Ecto neural progenitor cell (in vitro differentiated cells): ENCODE measurements around the gene CDH4.

Source experiments
- DNase-seq: peaks from one replicate; pipeline ENCODE4 v3.0.0-alpha.2; 2018; ENCODE audit warnings: low spot score

Gene CDH4

DNA sequence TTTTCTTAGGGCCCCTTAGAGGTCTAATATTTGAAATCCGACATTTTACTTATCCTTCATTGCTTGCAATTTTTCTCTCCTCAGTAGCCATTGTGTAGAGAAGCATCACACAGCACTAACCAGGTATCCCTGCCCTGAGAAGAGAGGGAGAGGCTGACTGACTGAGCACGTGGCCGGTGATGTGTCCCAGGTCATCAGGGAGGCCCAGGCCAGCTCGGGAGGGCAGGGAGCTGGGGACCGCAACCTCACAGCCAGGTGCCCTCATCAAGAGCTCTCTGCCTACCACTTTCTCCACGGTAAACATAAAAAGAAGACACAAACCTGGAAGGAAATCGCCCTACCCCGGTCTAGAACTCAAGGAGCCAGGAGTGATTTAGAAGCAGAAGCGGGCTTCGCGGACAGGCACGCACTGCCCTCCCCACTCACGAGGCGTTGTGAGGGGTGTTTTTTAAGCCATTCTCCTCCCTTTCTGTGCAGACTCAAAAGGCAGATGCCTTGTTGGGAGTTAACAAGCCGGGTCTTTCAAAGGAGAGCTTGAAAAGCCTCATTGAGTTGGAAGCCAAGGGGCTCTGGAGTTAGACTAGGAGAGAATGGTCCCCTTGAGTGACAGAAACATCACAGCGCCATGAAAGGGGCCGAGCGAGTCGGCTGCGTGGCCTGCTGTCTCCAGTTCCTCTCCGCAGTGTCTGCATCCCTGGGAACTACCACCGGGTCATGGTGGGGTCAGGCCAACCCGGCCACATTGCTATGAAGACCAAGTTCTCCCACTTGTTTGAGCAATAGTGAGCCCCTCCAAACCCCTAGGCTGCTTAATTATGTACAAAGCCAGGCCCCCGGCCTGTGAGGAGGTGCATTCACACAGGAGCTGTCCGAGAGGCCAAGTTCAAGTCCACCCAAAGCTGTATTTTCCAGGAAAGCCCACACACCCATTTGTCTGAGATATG is 285.4 kb downstream of the CDH4 start:
- no peak for DNase-seq

- DNase-seq = no peak
Measured at GRCh38 chr20:61538183-61538942, 286.3 kb downstream of the CDH4 start.

DNA sequence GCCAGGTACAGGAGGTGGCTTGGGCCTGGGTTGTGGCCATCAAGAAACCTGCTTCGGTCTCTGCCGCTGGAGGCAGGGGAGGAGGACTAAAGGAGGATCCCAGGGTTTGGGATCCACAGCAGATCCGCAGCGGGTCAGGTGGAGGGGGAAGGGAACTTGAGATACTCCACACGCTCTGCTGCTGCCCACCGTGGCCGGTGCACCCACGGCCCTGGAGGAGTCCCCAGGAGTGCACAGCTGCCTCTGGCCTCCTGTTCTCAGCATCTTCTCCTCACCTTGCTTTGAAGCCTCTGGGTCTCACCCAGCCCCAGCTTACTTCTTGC is 286.8 kb downstream of the CDH4 start:
- no peak for DNase-seq

GRCh38 chr20:61539706-61540360 is 287.8 kb downstream of the CDH4 start:
- no peak for DNase-seq

- DNase-seq = no peak
Measured at GRCh38 chr20:61541537-61541936, 289.5 kb downstream of the CDH4 start.

DNA sequence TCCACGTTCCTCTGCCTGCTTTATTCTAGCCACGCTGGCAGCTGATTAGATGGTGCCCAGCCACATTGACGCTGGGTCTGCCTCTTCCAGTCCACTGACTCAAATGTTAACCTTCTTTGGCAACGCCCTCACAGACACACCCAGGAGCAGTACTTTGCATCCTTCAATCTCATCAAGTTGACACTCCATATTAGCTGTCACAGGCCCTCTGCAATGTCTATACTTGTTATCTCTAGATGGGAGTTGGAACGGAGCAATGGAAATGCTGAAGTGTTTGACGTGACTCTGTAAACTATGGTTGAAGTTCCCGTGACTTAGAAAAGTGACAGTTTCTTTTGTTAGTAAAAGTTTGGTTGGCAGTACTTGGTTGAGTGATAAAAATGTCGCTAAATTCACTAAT is 291.0 kb downstream of the CDH4 start:
- no peak for DNase-seq

DNA sequence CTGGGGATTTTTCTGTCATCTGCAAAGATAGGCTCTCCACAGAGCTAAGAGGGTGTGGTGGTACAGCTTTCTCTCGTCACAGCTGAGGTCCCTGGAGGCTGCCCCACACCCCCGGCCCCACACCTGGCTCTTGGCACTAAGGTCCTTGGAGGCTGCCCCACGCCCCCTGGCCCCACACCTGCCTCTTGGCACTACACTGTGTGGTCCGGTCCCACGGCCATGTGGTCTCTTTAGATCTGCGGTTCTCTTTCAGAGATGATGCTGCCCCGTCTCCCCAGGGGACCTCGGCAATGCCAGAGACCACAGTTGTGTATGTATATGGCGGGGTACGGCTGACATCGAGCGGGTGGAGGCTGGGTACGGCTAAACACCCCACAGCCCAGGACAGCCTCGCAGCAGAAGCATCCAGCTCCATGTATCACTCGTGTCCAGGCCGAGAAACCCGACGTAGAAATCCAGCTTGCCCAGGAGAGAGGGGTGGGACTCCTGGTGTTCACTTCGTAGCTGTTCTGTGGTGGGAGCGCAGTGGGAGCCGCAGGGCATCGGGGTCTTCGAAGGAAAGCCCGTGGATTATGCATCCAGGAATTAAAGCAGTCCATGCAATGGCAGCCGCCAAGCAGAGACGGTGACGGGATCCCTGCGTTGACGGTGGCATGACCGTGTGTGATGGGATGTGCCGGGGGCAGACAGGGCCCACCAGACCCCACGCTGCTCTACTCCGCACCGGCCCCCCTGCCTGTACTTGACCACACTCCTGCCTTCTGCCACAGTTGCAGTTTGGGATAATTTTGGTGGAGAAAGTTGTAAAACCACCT is 292.1 kb downstream of the CDH4 start:
- no peak for DNase-seq

DNA sequence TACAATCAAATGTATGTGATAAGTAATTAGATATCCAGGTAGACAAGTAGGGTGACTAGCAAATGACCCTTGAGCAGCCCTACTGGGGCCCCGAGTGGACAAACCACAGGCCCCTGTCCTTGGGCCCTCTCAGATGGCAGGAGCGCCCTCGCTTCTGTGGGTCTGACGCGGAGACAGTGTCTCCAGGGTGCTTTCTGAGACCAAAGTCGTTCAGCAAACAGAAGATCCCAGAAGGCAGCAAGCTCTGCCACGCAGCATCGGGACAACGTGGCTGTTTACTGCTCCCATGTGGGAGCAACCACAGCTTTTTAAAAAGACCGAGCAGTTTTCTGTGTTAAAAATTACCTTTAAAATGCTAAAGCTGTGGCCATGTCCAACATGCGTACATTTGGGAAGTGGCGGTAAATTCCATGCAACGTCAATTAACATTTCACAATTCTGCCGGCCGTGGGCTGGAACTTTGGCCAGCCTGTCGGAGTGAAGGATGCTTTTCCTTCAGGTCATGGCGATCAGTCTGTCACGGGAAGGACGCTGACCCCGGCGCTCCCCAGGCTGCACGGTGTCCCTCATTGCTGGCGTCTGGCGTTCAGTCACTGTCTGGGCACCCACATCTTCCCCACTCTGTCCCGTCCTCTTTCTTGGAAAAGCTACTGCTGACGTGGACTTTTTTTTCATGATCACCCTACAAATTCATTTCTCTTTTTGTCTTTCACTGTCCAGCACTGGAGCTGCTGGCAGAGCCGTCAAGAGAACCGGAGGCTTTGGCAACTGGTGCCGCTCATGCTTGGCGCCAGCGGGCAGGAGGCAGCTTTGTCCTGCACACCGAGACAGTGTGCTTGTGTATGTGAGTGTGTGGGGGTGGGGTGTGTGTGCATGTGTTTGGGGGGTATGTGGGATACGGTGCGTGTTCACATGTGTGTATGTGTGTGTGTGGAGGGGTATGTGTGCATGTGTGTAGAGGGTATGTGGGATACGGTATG is 293.1 kb downstream of the CDH4 start:
- DNase-seq = no peak

GRCh38 chr20:61546641-61547040 is 294.6 kb downstream of the CDH4 start:
- DNase-seq = no peak

GRCh38 chr20:61548069-61548468 is 296.0 kb downstream of the CDH4 start:
- DNase-seq = no peak

- no peak for DNase-seq
Measured at GRCh38 chr20:61549865-61550264, 297.8 kb downstream of the CDH4 start.

DNA sequence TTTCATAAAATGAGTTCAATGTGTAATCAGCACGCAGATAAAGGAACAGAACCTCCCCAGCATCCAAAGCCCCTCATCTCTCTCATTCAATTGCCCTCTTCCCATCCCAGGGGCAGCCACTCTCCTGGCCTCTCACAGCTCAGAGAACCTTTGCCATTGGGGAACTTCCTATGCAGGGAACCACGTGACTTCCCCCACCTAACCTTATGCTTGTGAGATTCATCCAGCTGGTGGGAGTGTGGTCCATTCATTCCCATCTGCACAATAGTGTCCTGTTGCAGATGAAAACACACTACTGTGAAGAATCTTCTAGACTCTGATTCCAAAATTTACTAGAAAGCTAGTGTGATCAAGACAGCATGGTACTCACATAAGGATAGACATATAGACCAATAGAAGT is 299.3 kb downstream of the CDH4 start:
- no peak for DNase-seq

DNA sequence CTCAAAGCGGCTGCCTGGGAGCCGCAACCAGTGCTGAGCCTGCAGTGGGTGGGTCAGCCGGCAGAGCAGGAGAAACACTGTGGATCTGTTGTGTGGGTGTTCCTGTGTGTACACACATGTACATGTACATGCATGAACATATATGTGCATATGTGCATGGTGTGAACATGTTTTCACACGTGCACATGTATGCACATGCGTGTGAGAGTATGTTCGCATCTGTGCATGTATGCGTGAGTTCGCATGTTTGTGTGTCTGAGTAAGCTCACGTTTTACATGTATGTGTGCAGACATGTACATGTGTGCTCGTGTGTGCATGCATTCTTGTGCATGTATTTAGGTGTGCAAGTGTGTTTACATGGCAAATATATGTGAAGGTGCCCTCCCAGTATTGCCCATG is 302.6 kb downstream of the CDH4 start:
- DNase-seq = no peak

GRCh38 chr20:61555566-61555965 is 303.5 kb downstream of the CDH4 start:
- no peak for DNase-seq

- no peak for DNase-seq
Measured at GRCh38 chr20:61556111-61556510, 304.1 kb downstream of the CDH4 start.

- no peak for DNase-seq
Measured at GRCh38 chr20:61556673-61557072, 304.6 kb downstream of the CDH4 start.

DNA sequence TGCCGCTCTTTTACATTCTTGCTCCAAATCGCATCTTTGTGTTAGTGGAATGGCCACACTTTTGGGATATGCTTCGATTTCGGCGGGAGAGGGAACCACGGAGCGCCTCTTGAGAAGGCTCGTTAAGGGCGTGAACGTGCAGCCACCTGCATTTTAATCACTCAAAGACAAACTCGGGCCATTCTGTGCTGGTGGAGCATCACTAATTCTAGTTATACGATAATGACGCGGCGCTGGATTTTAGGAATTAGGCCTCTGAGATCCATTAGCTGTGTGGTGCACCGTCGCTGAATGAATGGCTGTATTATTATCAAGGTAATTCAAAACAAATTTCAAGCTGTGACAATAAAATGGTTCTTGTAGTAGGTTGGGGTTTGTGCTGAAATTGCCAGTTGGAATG is 305.6 kb downstream of the CDH4 start:
- no peak for DNase-seq

GRCh38 chr20:61558726-61559125 is 306.7 kb downstream of the CDH4 start:
- no peak for DNase-seq

DNA sequence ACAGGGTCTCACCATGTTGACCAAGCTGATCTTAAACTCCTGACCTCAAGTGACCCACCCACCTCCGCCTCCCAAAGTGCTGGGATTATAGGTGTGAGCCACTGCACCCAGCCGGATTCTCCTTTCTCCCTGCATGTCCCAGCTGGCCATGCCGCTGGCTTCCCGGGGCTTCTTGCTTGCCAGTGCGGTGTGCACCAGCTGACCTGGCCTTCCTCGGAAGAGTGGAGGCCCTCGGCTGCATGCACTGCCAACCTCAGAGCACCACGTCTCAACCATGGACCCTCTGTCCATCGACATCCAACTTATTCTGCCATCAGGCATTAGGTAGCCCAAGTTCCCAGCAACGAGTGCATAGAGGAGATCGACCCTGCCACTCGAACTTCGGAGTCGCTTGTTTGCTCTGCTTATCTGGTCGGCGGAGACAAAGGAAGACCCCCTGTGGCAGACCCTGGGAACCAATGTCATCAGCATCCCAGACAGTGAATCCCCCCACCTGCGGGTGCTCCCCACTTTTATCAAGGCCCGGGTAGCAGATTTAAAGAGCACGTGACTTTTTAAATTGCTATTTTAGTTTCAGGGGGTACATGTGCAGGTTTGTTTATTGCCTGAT is 307.8 kb downstream of the CDH4 start:
- DNase-seq = no peak

DNA sequence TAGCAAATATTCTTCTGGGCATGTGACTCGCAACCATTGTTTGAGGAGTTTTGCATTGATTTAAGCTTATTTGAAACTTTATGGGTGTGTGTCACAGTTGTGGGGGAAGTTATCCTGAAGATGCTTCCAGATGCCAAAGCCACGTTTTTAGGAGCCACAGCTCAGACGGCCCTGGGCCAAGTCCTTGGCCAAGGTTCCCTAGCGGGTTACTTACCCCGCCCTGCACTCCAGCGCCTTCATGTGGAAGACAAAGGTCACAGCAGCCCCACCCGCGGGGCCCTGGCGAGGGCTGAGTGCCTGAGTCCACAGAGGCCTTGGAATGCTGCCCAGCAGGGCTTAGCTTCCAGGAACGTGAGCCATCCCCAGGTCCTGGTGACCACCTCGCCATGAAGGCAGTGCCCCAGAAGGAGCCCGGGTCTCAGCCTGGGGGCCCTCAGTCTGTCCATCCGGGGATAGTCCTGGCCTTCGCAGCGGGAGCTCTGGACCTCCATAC is 308.3 kb downstream of the CDH4 start:
- DNase-seq = no peak
